Activated B cell treated with CpG ODN at 0.5 μM for 24 hours (primary cell): ENCODE data around the gene NFKBIL1. TPM values are rescaled to one million over a fixed set of nuclear protein-coding genes. Genes with fewer than 3 reads are reported as not detected.
"Not testable (repeated sequence)": the region's sequence is repeated elsewhere in the genome, so short reads cannot be mapped to it uniquely, and the experiment has no call there.

ENCODE experiments used
- ATAC-seq: fragments of 200-7000 bp; cut with Tn5 transposase; one replicate; pipeline ENCODE4 v1.10.0; 2021; ENCODE audit warnings: low read depth, mild to moderate bottlenecking, moderate library complexity
- CTCF ChIA-PET: fragments of 350-600 bp; sonication (Branson Sonifier 250); formaldehyde crosslinking; loops from one replicate; lab custom pipeline; 2021; ENCODE audit warnings: antibody characterized with exemption; lab: Charles Lee
- POLR2A ChIA-PET: fragments of 350-600 bp; sonication (Branson Sonifier 250); formaldehyde crosslinking; loops from one replicate; lab custom pipeline; 2021; ENCODE audit warnings: antibody characterized with exemption; lab: Charles Lee
- DNase-seq: peaks from one replicate; pipeline ENCODE4 v3.0.0; 2022
- H3K27ac Mint-ChIP-seq: one replicate; pipeline ENCODE4 v1.8.0; 2020; ENCODE audit warnings: mixed read lengths
- H3K27me3 Mint-ChIP-seq: one replicate; pipeline ENCODE4 v1.8.0; 2021; ENCODE audit warnings: mixed read lengths
- H3K36me3 Mint-ChIP-seq: one replicate; pipeline ENCODE4 v1.8.0; 2021; ENCODE audit warnings: low read depth, mixed read lengths
- H3K4me1 Mint-ChIP-seq: one replicate; pipeline ENCODE4 v1.8.0; 2021; ENCODE audit warnings: mixed read lengths
- H3K4me3 Mint-ChIP-seq: one replicate; pipeline ENCODE4 v1.8.0; 2020; ENCODE audit warnings: mild to moderate bottlenecking, mixed read lengths
- H3K9me3 Mint-ChIP-seq: one replicate; pipeline ENCODE4 v1.8.0; 2020; ENCODE audit warnings: mixed read lengths
- intact Hi-C: fragments of 100-400 bp; cut with micrococcal nuclease; formaldehyde crosslinking; loops from one replicate; pipeline ENCODE4 v1.15.1; 2024
- total RNA-seq: library from RNA; stranded (reverse); gene quantifications from 2 replicates; pipeline ENCODE4 v1.2.3, GENCODE V29; 2022
- TF ChIP-seq, protein P1 (sequence below): fragments of 200-600 bp; IDR thresholded peaks from one replicate; pipeline ENCODE4 v1.8.0; 2022; ENCODE audit warnings: antibody characterized with exemption, mild to moderate bottlenecking

The NFKBIL1 gene
- total RNA-seq, 1 donor from 2014 or later, result 16.7 TPM

GRCh38 chr6:31587791-31588777 is 40.7 kb downstream of the NFKBIL1 start:
- peak overlapping the region; percentile 77 for H3K4me3 Mint-ChIP-seq
- intact Hi-C loops, result no loop called here
- H3K4me1 Mint-ChIP-seq, result peaks cover 94% of the 10 kb centered on the region
- ChIA-PET POLR2A (interaction anchor here (0.6 to 26.0 kb wide), 8 partner anchors 1 to 92 kb away, joined by 3 to 1155 read pairs (median 8); partner anchors contain the start of genes C6orf47, LST1, LTA and LTB), CTCF (interaction anchor here (0.8 to 25.7 kb wide), 6 partner anchors 8 to 208 kb away, joined by 3 to 611 read pairs (median 7); partner anchors contain the start of genes ATP6V1G2, DDX39B, NCR3 and NFKBIL1)
- no peaks in the 10 kb centered on the region for H3K9me3 Mint-ChIP-seq
- H3K27me3 Mint-ChIP-seq, result no peaks in the 10 kb centered on the region
- peak overlapping the region; percentile 94 for H3K27ac Mint-ChIP-seq
- TF ChIP-seq, protein P1, sequence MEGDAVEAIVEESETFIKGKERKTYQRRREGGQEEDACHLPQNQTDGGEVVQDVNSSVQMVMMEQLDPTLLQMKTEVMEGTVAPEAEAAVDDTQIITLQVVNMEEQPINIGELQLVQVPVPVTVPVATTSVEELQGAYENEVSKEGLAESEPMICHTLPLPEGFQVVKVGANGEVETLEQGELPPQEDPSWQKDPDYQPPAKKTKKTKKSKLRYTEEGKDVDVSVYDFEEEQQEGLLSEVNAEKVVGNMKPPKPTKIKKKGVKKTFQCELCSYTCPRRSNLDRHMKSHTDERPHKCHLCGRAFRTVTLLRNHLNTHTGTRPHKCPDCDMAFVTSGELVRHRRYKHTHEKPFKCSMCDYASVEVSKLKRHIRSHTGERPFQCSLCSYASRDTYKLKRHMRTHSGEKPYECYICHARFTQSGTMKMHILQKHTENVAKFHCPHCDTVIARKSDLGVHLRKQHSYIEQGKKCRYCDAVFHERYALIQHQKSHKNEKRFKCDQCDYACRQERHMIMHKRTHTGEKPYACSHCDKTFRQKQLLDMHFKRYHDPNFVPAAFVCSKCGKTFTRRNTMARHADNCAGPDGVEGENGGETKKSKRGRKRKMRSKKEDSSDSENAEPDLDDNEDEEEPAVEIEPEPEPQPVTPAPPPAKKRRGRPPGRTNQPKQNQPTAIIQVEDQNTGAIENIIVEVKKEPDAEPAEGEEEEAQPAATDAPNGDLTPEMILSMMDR, result no peak
- DNase-seq (no peak), ATAC-seq (no peak)
- H3K36me3 Mint-ChIP-seq, result peaks cover 8% of the 10 kb centered on the region

DNA sequence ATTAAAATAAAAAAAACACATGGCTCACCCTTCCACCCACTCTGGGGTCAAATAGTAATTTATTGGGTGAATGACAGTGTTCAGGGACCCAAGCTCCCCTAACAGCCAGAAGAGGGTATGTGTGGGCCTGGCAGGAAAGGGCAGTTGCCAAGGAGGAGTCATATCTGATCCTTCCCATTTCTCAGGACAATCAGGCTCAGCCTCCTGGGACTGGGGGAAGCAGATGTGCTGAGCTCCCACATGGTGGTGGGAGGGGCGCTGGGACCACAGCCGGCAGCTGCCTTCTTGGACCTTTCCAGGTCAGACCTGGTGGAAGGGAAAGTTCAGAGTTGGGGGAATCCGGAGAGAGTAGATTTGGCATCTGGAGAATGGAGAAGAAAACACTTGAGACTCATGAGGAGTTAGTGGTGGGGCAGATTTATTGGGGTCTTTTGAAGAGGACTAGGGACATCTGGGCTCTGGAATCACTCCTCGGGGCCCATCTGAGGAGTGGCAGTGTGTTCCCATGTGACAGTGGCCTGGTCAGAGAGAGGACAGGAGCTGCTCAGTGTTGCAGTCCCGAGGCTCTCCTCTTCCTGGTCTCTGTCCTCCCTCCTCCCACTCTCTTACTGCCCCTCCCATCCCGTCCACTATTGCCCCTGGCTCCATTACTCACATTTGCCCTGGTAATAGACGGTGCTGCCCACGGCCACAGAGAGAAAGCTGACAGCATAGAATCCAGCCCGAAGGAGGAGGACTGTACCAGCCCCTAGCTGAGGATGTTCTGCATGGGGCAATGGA is 41.7 kb downstream of the NFKBIL1 start:
- TF ChIP-seq, protein P1, result no peak
- Mint-ChIP-seq H3K4me1 (peaks cover 94% of the 10 kb centered on the region), H3K36me3 (peaks cover 8% of the 10 kb centered on the region), H3K4me3 (no peak overlapping the region), H3K27ac (peak overlapping the region; percentile 76), H3K9me3 (no peaks in the 10 kb centered on the region), H3K27me3 (no peaks in the 10 kb centered on the region)
- CTCF ChIA-PET, result interaction anchor here (0.8 to 25.7 kb wide), 5 partner anchors 9 to 207 kb away, joined by 3 to 611 read pairs (median 4); partner anchors contain the start of genes ATP6V1G2, DDX39B, NFKBIL1 and TNF
- DNase-seq (no peak), ATAC-seq (no peak)
- intact Hi-C loops, result no loop called here
- POLR2A ChIA-PET, result interaction anchor here (25.3 to 26.0 kb wide), 2 partner anchors 2 to 12 kb away, joined by 1155 read pairs; partner anchors contain the start of genes LST1, LTA, LTB and NCR3

DNA sequence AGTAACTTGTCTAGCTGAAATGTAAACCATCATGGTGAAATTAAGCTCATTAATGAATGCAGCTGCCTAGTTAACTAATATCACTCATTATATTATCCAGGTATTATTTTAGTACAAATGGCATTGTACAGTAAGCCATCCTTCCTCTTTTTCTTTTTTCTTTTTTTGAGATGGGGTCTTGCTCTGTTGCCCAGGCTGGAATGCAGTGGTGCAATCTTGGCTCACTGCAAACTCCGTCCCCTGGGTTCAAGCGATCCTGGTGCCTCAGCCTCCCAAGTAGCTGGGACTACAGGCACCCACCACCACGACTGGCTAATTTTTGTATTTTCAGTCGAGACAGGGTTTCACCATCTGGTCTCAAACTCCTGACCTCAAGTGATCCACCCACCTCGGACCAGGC is 43.3 kb downstream of the NFKBIL1 start:
- DNase-seq, H3K9me3 Mint-ChIP-seq, H3K27me3 Mint-ChIP-seq, intact Hi-C loops, ATAC-seq, H3K36me3 Mint-ChIP-seq, H3K4me3 Mint-ChIP-seq: not testable (repeated sequence)
- CTCF ChIA-PET, result interaction anchor here (0.8 to 25.7 kb wide), 2 partner anchors 8 to 37 kb away, joined by 3 to 611 read pairs; partner anchors contain the start of genes ATP6V1G2, DDX39B and NFKBIL1
- POLR2A ChIA-PET, result interaction anchor here (26.0 kb wide), 1 partner anchor 14 kb away, joined by 1155 read pairs; the partner anchor contains the start of genes LST1, LTA, LTB and TNF
- Mint-ChIP-seq H3K4me1 (peaks cover 88% of the 10 kb centered on the region), H3K27ac (peak overlapping the region; percentile 30)

DNA sequence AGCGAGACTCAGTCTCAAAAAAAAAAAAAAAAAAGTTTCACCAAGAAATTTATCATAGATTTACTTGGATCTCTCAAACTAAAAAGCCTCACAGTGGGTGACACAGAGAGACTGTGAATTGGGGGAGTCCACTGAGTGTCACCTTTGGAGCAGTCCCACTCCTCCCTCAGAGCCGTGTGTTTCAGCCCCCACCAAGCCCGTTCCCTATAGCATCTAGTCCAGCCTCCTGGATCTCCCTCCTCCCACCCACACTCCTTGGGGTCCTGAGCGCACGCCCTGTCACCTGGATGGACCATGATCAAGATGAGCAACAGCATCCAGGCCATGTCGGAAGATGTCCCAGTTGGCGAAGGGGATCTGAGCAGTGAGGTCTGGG is 45.0 kb downstream of the NFKBIL1 start:
- no peak for ATAC-seq
- CTCF ChIA-PET, result interaction anchor here (0.6 to 12.8 kb wide), 3 partner anchors 12 to 238 kb away, joined by 4 to 773 read pairs (median 577); partner anchors contain the start of genes ATP6V1G2, DDX39B, LST1 and LTB
- intact Hi-C loops, result loop anchor here (1.0 kb wide), 1 partner anchor 10 kb away; the partner anchor contains the start of gene LTB

More for the DNA sequence above, 45.0 kb downstream of the NFKBIL1 start:
- no peaks in the 10 kb centered on the region for H3K9me3 Mint-ChIP-seq
- POLR2A ChIA-PET, result interaction anchor here (0.7 to 26.0 kb wide), 14 partner anchors 16 to 1522 kb away, joined by 3 to 1155 read pairs (median 8); partner anchors contain the start of genes ABHD16A, AIF1, ATP6V1G2 and BAG6
- TF ChIP-seq, protein P1, result no peak
- peaks cover 8% of the 10 kb centered on the region for H3K36me3 Mint-ChIP-seq
- peak overlapping the region; percentile 93 for H3K27ac Mint-ChIP-seq
- peak overlapping the region; percentile 61 for H3K4me3 Mint-ChIP-seq
- H3K27me3 Mint-ChIP-seq, result no peaks in the 10 kb centered on the region
- no peak for DNase-seq
- peaks cover 86% of the 10 kb centered on the region for H3K4me1 Mint-ChIP-seq
